ENCODE results near the gene LMO1. TPM values are rescaled to one million over a fixed set of nuclear protein-coding genes. Genes with fewer than 3 reads are reported as not detected.

LMO1 gene
- total RNA-seq, 3 donors from 2014 or later (not counting 1 experiment from before 2014, with no cell fraction given): not detected

DNA sequence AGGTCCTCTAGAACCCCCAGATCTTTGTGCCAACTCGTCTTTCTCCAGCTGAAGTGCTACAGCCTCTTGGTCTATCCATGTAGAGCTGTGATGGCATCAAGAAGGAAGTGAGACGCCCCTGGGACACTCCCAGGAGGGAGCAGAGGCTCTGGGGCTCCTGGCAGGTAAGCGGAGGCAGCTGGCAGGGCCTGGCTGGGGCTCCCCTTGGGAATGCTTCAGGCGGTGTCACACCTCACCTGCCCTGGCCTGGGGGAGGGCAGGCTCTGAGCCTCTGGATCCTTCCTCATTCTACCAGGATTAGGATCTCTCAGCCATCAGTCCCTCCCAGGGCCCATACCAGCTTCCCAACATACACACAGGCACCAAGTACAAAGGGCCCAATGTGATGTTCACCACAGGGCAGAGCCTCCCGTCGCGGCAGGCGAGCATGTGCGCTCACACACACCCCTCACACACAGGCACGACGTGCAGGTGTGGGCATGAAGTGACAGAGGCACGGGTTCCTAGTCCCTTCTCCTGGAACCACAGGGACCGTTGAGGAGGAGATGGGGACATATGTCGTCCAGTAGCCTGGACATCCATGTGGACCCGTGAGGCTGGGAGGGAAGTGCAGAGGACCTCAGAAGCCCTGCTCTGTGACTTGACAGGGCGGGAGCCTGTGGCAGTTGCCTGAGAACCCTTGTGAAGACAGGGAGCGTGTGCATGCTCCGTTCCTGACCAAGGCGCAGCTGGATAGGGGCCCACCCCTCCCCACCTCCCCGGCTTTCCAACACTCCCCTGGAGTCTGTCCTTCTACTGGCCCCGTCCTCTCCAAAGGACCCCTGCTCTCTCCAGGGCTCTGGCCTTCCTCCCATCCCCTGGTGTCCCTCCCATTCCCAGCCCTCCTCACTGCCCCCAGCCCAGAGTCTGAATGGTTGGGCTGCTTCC lies 32.5 kb downstream of the LMO1 start:
- ATAC-seq (no peak), DNase-seq (no peak)
- Mint-ChIP-seq H3K4me3 (no peak overlapping the region), H3K9me3 (no peaks in the 10 kb centered on the region), H3K27ac (no peak overlapping the region), H3K27me3 (ENCODE audit: low read depth in 2 of 2) (no peaks in the 10 kb centered on the region), H3K36me3 (no peaks in the 10 kb centered on the region), H3K4me1 (peaks cover 0 to 8% of the 10 kb centered on the region in 2 donors)
- no peaks in the 10 kb centered on the region for H3K9me3 ChIP-seq (ENCODE audit: control insufficient read depth, insufficient read depth, low read length)
- H3K27me3 ChIP-seq (ENCODE audit: control insufficient read depth, insufficient read depth, low read length): no peaks in the 10 kb centered on the region
- no peaks in the 10 kb centered on the region for H3K36me3 ChIP-seq (ENCODE audit: control insufficient read depth, insufficient read depth, low read length)
- intact Hi-C loops (cut with micrococcal nuclease): no loop called here
- TF ChIP-seq, protein P1, sequence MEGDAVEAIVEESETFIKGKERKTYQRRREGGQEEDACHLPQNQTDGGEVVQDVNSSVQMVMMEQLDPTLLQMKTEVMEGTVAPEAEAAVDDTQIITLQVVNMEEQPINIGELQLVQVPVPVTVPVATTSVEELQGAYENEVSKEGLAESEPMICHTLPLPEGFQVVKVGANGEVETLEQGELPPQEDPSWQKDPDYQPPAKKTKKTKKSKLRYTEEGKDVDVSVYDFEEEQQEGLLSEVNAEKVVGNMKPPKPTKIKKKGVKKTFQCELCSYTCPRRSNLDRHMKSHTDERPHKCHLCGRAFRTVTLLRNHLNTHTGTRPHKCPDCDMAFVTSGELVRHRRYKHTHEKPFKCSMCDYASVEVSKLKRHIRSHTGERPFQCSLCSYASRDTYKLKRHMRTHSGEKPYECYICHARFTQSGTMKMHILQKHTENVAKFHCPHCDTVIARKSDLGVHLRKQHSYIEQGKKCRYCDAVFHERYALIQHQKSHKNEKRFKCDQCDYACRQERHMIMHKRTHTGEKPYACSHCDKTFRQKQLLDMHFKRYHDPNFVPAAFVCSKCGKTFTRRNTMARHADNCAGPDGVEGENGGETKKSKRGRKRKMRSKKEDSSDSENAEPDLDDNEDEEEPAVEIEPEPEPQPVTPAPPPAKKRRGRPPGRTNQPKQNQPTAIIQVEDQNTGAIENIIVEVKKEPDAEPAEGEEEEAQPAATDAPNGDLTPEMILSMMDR (IDR thresholded peaks at IDR 0.05): no peak
- H3K4me3 ChIP-seq (ENCODE audit: low read length): no peak overlapping the region
- 86% methylated on average over 21 of the region's 21 CpGs for WGBS (ENCODE audit: insufficient coverage)
- H3K4me1 ChIP-seq (ENCODE audit: control insufficient read depth, insufficient read depth, low read length): no peaks in the 10 kb centered on the region
- H3K27ac ChIP-seq (ENCODE audit: low read length): no peak overlapping the region

- Histone ChIP-seq H3K4me3 (ENCODE audit: low read length) (no peak overlapping the region), H3K27me3 (ENCODE audit: control insufficient read depth, insufficient read depth, low read length) (no peaks in the 10 kb centered on the region), H3K36me3 (ENCODE audit: control insufficient read depth, insufficient read depth, low read length) (no peaks in the 10 kb centered on the region), H3K4me1 (ENCODE audit: control insufficient read depth, insufficient read depth, low read length) (no peaks in the 10 kb centered on the region), H3K9me3 (ENCODE audit: control insufficient read depth, insufficient read depth, low read length) (no peaks in the 10 kb centered on the region), H3K27ac (ENCODE audit: low read length) (no peak overlapping the region)
- Mint-ChIP-seq H3K27me3 (ENCODE audit: low read depth in 2 of 2) (peaks cover 0 to 2% of the 10 kb centered on the region in 2 donors), H3K4me3 (no peak overlapping the region), H3K4me1 (peaks cover 4 to 7% of the 10 kb centered on the region in 2 donors), H3K27ac (no peak overlapping the region), H3K36me3 (no peaks in the 10 kb centered on the region), H3K9me3 (no peaks in the 10 kb centered on the region)
- DNase-seq: no peak
- intact Hi-C loops (cut with micrococcal nuclease): no loop called here
- TF ChIP-seq, protein P1 (IDR thresholded peaks at IDR 0.05): no peak
- 93% methylated on average over 22 of the region's 22 CpGs for WGBS (ENCODE audit: insufficient coverage)
- no peak for ATAC-seq
Observed at GRCh38 chr11:8230178-8230859, 33.4 kb downstream of the LMO1 start.

DNA sequence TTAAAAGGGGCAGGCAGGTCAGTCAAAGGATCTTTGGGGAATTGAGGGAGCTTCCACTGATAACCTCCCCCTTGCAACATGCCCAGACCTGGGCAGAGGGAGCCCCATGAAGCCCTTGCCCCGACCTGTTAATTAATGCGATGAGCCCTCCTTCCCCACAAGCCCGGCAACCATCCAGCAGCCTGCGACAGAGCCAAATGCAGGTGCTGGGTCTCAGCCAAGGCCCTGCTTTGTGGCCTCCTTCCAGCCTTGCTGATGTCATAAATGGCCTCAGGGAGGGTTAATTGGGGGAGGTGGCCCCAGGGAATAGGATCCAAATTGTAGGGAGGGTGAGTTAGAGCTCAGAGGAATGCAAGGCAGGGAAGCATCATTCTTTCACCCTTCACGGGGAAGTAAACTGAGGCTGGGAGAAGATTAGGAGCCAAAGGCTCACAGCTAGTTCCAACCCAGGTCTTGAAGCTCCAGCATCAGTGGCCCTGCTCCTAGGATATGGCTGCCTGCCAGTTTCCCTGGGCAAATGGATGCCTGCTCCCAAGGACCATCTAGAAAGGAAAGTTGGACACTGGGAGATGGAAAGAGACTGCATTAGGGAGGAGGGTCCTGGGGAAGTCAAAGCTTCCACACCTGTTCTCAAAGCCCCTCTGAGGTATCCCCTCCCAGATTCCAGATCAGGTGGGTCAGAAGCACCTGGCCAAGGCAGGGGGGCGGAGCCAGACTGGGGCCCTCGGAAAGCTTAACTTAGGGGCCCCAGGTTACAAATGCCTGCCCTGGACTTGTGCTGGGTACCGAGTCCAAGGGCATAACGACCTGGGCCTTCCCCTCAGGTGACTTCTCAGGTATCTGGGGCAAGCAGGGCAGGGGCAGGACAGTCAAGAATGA lies 34.1 kb downstream of the LMO1 start:
- WGBS (ENCODE audit: insufficient coverage): 85% methylated on average over 9 of the region's 9 CpGs
- H3K27me3 ChIP-seq (ENCODE audit: control insufficient read depth, insufficient read depth, low read length): no peaks in the 10 kb centered on the region
- H3K4me1 Mint-ChIP-seq: peaks cover 0 to 5% of the 10 kb centered on the region in 2 donors
- no peaks in the 10 kb centered on the region for H3K36me3 Mint-ChIP-seq
- ATAC-seq (no peak), DNase-seq (no peak)
- no peak overlapping the region for H3K4me3 ChIP-seq (ENCODE audit: low read length)
- no peaks in the 10 kb centered on the region for H3K9me3 Mint-ChIP-seq
- no peak overlapping the region for H3K4me3 Mint-ChIP-seq
- peaks cover under 1 to 2% of the 10 kb centered on the region in 2 donors for H3K27me3 Mint-ChIP-seq (ENCODE audit: low read depth in 2 of 2)
- no peaks in the 10 kb centered on the region for H3K9me3 ChIP-seq (ENCODE audit: control insufficient read depth, insufficient read depth, low read length)
- intact Hi-C loops (cut with micrococcal nuclease): no loop called here
- no peak overlapping the region for H3K27ac Mint-ChIP-seq
- H3K27ac ChIP-seq (ENCODE audit: low read length): no peak overlapping the region
- H3K4me1 ChIP-seq (ENCODE audit: control insufficient read depth, insufficient read depth, low read length): no peaks in the 10 kb centered on the region
- H3K36me3 ChIP-seq (ENCODE audit: control insufficient read depth, insufficient read depth, low read length): no peaks in the 10 kb centered on the region
- TF ChIP-seq, protein P1 (IDR thresholded peaks at IDR 0.05): no peak
